HepG2 (cell line): ENCODE measurements around the gene CD300LD. TPM values are rescaled to one million over a fixed set of nuclear protein-coding genes. Genes with fewer than 3 reads are reported as not detected.

Experiments
- ATAC-seq: fragments of 200-7000 bp; cut with Tn5 transposase; 3 replicates; pipeline ENCODE4 v1.9.1; 2020; ENCODE audit warnings: mild to moderate bottlenecking, moderate library complexity
- BruUV-seq: library from RNA; stranded (reverse); fragments of 400-500 nt; replicated peaks from 2 replicates; lab custom pipeline; 2021; lab: Mats Ljungman, UMichigan
- CTCF ChIA-PET: fragments of 300-600 bp; formaldehyde crosslinking; extraction: SDS; loops from one replicate; lab custom pipeline; 2021; ENCODE audit warnings: low total read pairs, inconsistent platforms, low intra/inter-chr PET ratio; lab: Yijun Ruan, JAX
- POLR2A ChIA-PET: fragments of 350-600 bp; sonication (Branson Sonifier 250); formaldehyde crosslinking; loops from one replicate; lab custom pipeline; 2020; ENCODE audit warnings: antibody characterized with exemption, inconsistent platforms; lab: Yijun Ruan, JAX
- DNase-seq: peaks from one replicate; pipeline ENCODE4 v3.0.0-alpha.2; 2015; ENCODE audit warnings: low spot score
- FAIRE-seq: peaks from 3 replicates; lab custom pipeline; 2011; peaks lifted over from hg19 to GRCh38; lab: Jason Lieb, UNC
- H2AFZ ChIP-seq: one replicate; pipeline ENCODE4 v1.6.1; 2011; ENCODE audit warnings: low read length, inconsistent platforms
- H3K27ac ChIP-seq: fragments of 300-600 bp; 3 replicates; pipeline ENCODE4 v1.8.0; 2011; ENCODE audit warnings: mixed run types, mild to moderate bottlenecking, mixed read lengths, low read length, inconsistent platforms; ENCODE audit not compliant: insufficient read depth; ENCODE audit errors: extremely low read length
- H3K27me3 ChIP-seq, 2 experiments: fragments of 200-600 bp in 1 of 2; 2 replicates in 1 of 2; 3 replicates in 1 of 2; pipeline versions ENCODE4 v1.6.0 to v1.8.0; 2011; ENCODE audit warnings: low read length in 2 of 2, mild to moderate bottlenecking in 2 of 2, moderate library complexity in 2 of 2, inconsistent platforms in 1 of 2; ENCODE audit not compliant: insufficient read depth in 2 of 2, control insufficient read depth in 1 of 2
- H3K36me3 ChIP-seq, 2 experiments: fragments of 200-600 bp in 1 of 2; replicated peaks in 1 of 2; 2 replicates in 1 of 2; 3 replicates in 1 of 2; pipeline versions ENCODE4 v1.5.1 to v1.8.0; 2011; ENCODE audit warnings: low read length in 2 of 2, inconsistent platforms in 1 of 2; ENCODE audit not compliant: insufficient read depth in 2 of 2, control insufficient read depth in 1 of 2
- H3K4me1 ChIP-seq: 2 replicates; pipeline ENCODE4 v1.5.1; 2012; ENCODE audit warnings: low read length, inconsistent platforms; ENCODE audit not compliant: insufficient read depth
- H3K4me2 ChIP-seq: 2 replicates; pipeline ENCODE4 v1.6.0; 2011; ENCODE audit warnings: low read depth, low read length, inconsistent platforms
- H3K4me3 ChIP-seq, 3 experiments: fragments of 200-600 bp in 1 of 3; sonication (generic), shearing (Covaris generic) in 1 of 3; replicated peaks in 1 of 3; 2 replicates each; pipeline ENCODE4 v1.5.1; 2011 to 2016; ENCODE audit warnings: low read length in 3 of 3, inconsistent platforms in 2 of 3, low read depth in 2 of 3, mild to moderate bottlenecking in 2 of 3, control low read depth in 1 of 3, mixed read lengths in 1 of 3; ENCODE audit not compliant: insufficient read depth in 1 of 3
- H3K79me2 ChIP-seq: one replicate; pipeline ENCODE4 v1.6.1; 2011; ENCODE audit warnings: low read length, inconsistent platforms; ENCODE audit not compliant: insufficient read depth
- H3K9ac ChIP-seq: 2 replicates; pipeline ENCODE4 v1.6.0; 2011; ENCODE audit warnings: mild to moderate bottlenecking, low read depth, low read length, inconsistent platforms; ENCODE audit not compliant: insufficient read depth
- H3K9me3 ChIP-seq: 2 replicates; pipeline ENCODE4 v1.5.1; 2012; ENCODE audit warnings: mild to moderate bottlenecking, low read length
- H4K20me1 ChIP-seq: 2 replicates; pipeline ENCODE4 v1.6.0; 2011; ENCODE audit warnings: inconsistent platforms, mild to moderate bottlenecking, low read length, moderate library complexity; ENCODE audit not compliant: insufficient read depth
- CBX5 ChIP-seq: sonication (generic); formaldehyde crosslinking; IDR thresholded peaks from 2 replicates; pipeline ENCODE4 v1.4.0; 2020; ENCODE audit warnings: missing genetic modification reagents, borderline replicate concordance
- ESRRA ChIP-seq: sonication (generic); formaldehyde crosslinking; IDR thresholded peaks from 2 replicates; pipeline ENCODE4 v1.5.1; 2020; ENCODE audit warnings: mild to moderate bottlenecking, low read depth, missing genetic modification reagents
- HNRNPUL1 ChIP-seq: fragments of 200-400 bp; formaldehyde crosslinking; IDR thresholded peaks from 2 replicates; pipeline ENCODE4 v1.6.1; 2017; ENCODE audit warnings: low read depth, mild to moderate bottlenecking, low read length, moderate library complexity
- HOXA3 ChIP-seq: sonication (generic); formaldehyde crosslinking; IDR thresholded peaks from 2 replicates; pipeline ENCODE4 v1.5.0; 2020; ENCODE audit warnings: missing genetic modification reagents
- NFE2L2 ChIP-seq: fragments of 150-350 bp; IDR thresholded peaks from 2 replicates; pipeline ENCODE4 v1.6.1; 2014; ENCODE audit warnings: low read length
- POLR2A ChIP-seq, 2 experiments: IDR thresholded peaks; 2 replicates each; pipeline ENCODE4 v1.6.1; 2011; ENCODE audit warnings: low read depth in 2 of 2, low read length in 2 of 2, mild to moderate bottlenecking in 1 of 2, moderate library complexity in 1 of 2; ENCODE audit not compliant: insufficient read depth in 1 of 2
- RARA ChIP-seq: IDR thresholded peaks from 2 replicates; pipeline ENCODE4 v1.6.1; 2016; ENCODE audit warnings: missing genetic modification reagents, missing compliant biosample characterization
- SRSF4 ChIP-seq: fragments of 200-400 bp; formaldehyde crosslinking; IDR thresholded peaks from one replicate; pipeline ENCODE4 v1.6.1; 2018; ENCODE audit warnings: mild to moderate bottlenecking, low read depth, low read length, moderate library complexity; ENCODE audit not compliant: poor library complexity, severe bottlenecking
- ZBTB20 ChIP-seq: sonication (generic); formaldehyde crosslinking; IDR thresholded peaks from 2 replicates; pipeline ENCODE4 v1.8.1; 2023; ENCODE audit warnings: missing genetic modification reagents, low read depth, mild to moderate bottlenecking, borderline replicate concordance
- ZNF468 ChIP-seq: sonication (generic); formaldehyde crosslinking; IDR thresholded peaks from 2 replicates; pipeline ENCODE4 v1.8.0; 2022; ENCODE audit warnings: mild to moderate bottlenecking, moderate library complexity, missing genetic modification reagents
- WGBS: methylation state at CpG from one replicate; pipeline ENCODE4 v1.1.6; 2017; ENCODE audit warnings: low lambda C conversion rate; 5-methylcytosine and 5-hydroxymethylcytosine counted together
- in situ Hi-C: cut with HindIII; loops from 2 replicates; pipeline ENCODE4 v1.10.0; 2017; ENCODE audit warnings: low pct_unique_long_range_greater_than_20kb; ENCODE audit not compliant: extremely low pct_ligation_motif_present
- intact Hi-C: fragments of 100-400 bp; cut with micrococcal nuclease; formaldehyde crosslinking; loops from one replicate; pipeline ENCODE4 v1.10.0; 2022; ENCODE audit not compliant: unreplicated experiment
- polyA plus RNA-seq, 8 experiments: library from polyadenylated mRNA; depleted of rRNA in 3 of 8; stranded (reverse) in 7 of 8; unstranded in 1 of 8; fragments of >200 nt; fragmentation: Illumina TruSeq in 4 of 8; extraction: Trizol in 4 of 8; gene quantifications; 2 replicates each; pipeline versions ENCODE4 v1.2.1 to v1.2.3, GENCODE V29; 2011 to 2016; ENCODE audit warnings: low read depth in 4 of 8, missing spikeins in 1 of 8, mixed read lengths in 1 of 8; ENCODE audit not compliant: insufficient read depth in 1 of 8
- total RNA-seq, 5 experiments: library from RNA; depleted of rRNA; stranded (reverse); fragments of >200 nt; fragmentation: Illumina TruSeq; extraction: Trizol; gene quantifications; 2 replicates each; pipeline ENCODE4 v1.2.3, GENCODE V29; 2016; ENCODE audit warnings: low read depth in 1 of 5
- TF ChIP-seq, protein P1 (sequence below): sonication (generic); formaldehyde crosslinking; IDR thresholded peaks from 2 replicates; pipeline ENCODE4 v1.5.0; 2020; ENCODE audit warnings: mild to moderate bottlenecking, missing genetic modification reagents
- TF ChIP-seq, protein P2 (sequence below): sonication (generic); formaldehyde crosslinking; IDR thresholded peaks from 2 replicates; pipeline ENCODE4 v1.8.0; 2023; ENCODE audit warnings: mild to moderate bottlenecking, missing genetic modification reagents
- TF ChIP-seq, protein P3 (sequence below): sonication (generic); formaldehyde crosslinking; conservative IDR thresholded peaks from 2 replicates; pipeline ENCODE4 v1.4.0; 2020; ENCODE audit warnings: missing genetic modification reagents

CD300LD gene
- total and polyA plus RNA-seq, 2 of the 13 experiments (the other 11 are each of a cell fraction or from before 2014, with no cell fraction given), result not detected

DNA sequence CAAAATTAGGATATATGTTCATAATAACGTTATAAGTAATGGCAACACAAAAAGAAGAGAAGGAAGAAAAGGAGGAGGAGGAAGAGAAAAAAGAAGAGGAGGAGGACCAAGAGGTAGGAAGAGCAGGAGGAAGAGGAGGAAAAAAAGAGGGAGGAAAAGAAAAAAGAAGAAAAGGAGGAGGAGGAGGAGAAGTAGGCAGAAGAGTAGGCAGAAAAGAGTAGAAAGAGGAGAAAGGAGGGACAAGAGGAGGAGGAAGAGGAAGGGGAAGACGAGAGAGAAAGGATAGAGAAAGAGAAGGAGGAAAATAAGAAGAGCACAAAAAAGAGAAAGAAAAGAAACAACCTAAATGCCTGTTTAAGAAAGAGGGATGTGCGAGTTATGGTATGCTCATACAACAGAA lies 55.2 kb downstream of the CD300LD start:
- Histone ChIP-seq H3K79me2 (no peaks in the 10 kb centered on the region), H3K36me3 (no peaks in the 10 kb centered on the region)
- intact Hi-C loops, result no loop called here
- TF ChIP-seq ESRRA (CRISPR knock-in tag) (no peak), CBX5 (no peak), NFE2L2 (no peak), POLR2A (IDR thresholded peaks at IDR 0.05; ENCODE audit: insufficient read depth in 1 of 2, low read depth in 2 of 2, low read length in 2 of 2) (no peak), ZBTB20 (no peak), HNRNPUL1 (no peak)
- TF ChIP-seq, protein P1, sequence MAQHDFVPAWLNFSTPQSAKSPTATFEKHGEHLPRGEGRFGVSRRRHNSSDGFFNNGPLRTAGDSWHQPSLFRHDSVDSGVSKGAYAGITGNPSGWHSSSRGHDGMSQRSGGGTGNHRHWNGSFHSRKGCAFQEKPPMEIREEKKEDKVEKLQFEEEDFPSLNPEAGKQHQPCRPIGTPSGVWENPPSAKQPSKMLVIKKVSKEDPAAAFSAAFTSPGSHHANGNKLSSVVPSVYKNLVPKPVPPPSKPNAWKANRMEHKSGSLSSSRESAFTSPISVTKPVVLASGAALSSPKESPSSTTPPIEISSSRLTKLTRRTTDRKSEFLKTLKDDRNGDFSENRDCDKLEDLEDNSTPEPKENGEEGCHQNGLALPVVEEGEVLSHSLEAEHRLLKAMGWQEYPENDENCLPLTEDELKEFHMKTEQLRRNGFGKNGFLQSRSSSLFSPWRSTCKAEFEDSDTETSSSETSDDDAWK (CRISPR knock-in tag), result no peak
- TF ChIP-seq, all 625 proteins: peak for 0
- CTCF ChIA-PET, result no interaction called here
- H3K4me1 ChIP-seq, result no peaks in the 10 kb centered on the region
- no peak overlapping the region for H3K9ac ChIP-seq
- in situ Hi-C loops, result no loop called here
- WGBS, result 2% methylated on average over 3 of the region's 3 CpGs
- H3K4me3 ChIP-seq, result no peak overlapping the region
- H3K9me3 ChIP-seq, result no peaks in the 10 kb centered on the region
- ATAC-seq, result no peak
- no peaks in the 10 kb centered on the region for H4K20me1 ChIP-seq
- H3K4me2 ChIP-seq, result no peak overlapping the region
- DNase-seq, result no peak
- no peak overlapping the region for H3K27ac ChIP-seq
- no peak overlapping the region for H2AFZ ChIP-seq
- H3K27me3 ChIP-seq, result peaks cover 10 to 56% of the 10 kb centered on the region in 2 experiments; a peak in 4 of 5 replicates
- no TSS peak for BruUV-seq
- POLR2A ChIA-PET, result no interaction called here
- FAIRE-seq, result no peak

DNA sequence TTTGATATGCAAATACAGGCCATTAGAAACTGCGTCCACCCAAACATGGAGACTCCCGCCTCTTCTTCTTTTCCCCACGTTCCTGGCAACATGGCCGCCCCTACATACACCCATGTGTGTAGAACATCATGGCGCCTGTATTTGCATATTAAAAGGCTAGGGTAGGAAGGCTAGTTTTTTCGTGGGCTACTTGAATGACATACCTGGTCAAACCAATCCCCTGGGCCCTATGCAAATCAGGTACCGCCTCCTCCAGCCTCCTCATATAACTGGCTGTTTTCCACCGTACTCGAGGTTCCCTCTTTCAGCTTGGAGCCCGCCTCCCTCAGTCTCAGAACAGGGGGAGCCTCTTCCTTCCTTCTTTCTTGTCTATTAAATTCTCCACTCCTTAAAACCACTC lies 60.0 kb downstream of the CD300LD start:
- POLR2A ChIA-PET, result no interaction called here
- Histone ChIP-seq H3K36me3 (no peaks in the 10 kb centered on the region), H3K9me3 (no peaks in the 10 kb centered on the region)
- BruUV-seq, result no TSS peak
- TF ChIP-seq HOXA3 (CRISPR knock-in tag), result no peak
- no peak for TF ChIP-seq RARA (CRISPR knock-in tag)
- TF ChIP-seq, protein P2, sequence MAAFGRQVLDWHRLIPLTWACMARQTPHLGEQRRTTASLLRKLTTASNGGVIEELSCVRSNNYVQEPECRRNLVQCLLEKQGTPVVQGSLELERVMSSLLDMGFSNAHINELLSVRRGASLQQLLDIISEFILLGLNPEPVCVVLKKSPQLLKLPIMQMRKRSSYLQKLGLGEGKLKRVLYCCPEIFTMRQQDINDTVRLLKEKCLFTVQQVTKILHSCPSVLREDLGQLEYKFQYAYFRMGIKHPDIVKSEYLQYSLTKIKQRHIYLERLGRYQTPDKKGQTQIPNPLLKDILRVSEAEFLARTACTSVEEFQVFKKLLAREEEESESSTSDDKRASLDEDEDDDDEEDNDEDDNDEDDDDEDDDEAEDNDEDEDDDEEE (CRISPR knock-in tag), result no peak
- no peak for TF ChIP-seq SRSF4
- TF ChIP-seq, protein P3, sequence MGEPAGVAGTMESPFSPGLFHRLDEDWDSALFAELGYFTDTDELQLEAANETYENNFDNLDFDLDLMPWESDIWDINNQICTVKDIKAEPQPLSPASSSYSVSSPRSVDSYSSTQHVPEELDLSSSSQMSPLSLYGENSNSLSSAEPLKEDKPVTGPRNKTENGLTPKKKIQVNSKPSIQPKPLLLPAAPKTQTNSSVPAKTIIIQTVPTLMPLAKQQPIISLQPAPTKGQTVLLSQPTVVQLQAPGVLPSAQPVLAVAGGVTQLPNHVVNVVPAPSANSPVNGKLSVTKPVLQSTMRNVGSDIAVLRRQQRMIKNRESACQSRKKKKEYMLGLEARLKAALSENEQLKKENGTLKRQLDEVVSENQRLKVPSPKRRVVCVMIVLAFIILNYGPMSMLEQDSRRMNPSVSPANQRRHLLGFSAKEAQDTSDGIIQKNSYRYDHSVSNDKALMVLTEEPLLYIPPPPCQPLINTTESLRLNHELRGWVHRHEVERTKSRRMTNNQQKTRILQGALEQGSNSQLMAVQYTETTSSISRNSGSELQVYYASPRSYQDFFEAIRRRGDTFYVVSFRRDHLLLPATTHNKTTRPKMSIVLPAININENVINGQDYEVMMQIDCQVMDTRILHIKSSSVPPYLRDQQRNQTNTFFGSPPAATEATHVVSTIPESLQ, result no peak
- TF ChIP-seq ZNF468 (CRISPR knock-in tag), result no peak
- TF ChIP-seq, all 625 proteins: peak for 0
- H3K4me1 ChIP-seq, result no peaks in the 10 kb centered on the region
- DNase-seq (no peak), ATAC-seq (no peak), FAIRE-seq (no peak)
- H4K20me1 ChIP-seq, result no peaks in the 10 kb centered on the region
- no peak overlapping the region for H3K4me3 ChIP-seq
- no peak overlapping the region for H2AFZ ChIP-seq
- no peak overlapping the region for H3K27ac ChIP-seq
- in situ Hi-C loops (no loop called here), intact Hi-C loops (loop anchor here (5.0 kb wide), 2 partner anchors 75 to 165 kb away; partner anchors contain the start of gene GPR142)
- H3K79me2 ChIP-seq, result no peaks in the 10 kb centered on the region
- WGBS, result 18% methylated on average over 10 of the region's 10 CpGs
- no peak overlapping the region for H3K4me2 ChIP-seq
- CTCF ChIA-PET, result interaction anchor here (1.3 to 1.7 kb wide), 2 partner anchors 153 to 178 kb away, joined by 7 read pairs; no protein-coding TSS in a partner anchor
- H3K27me3 ChIP-seq, result peaks cover 3 to 50% of the 10 kb centered on the region in 2 experiments; a peak in 4 of 5 replicates
- H3K9ac ChIP-seq, result no peak overlapping the region
